ENCODE measurements around the gene ZNF132. TPM values are rescaled to one million over a fixed set of nuclear protein-coding genes. Genes with fewer than 3 reads are reported as not detected.
"Not testable (repeated sequence)": the region's sequence is repeated elsewhere in the genome, so short reads cannot be mapped to it uniquely, and the experiment has no call there.

Gene ZNF132
- 5.3 and 5.7 TPM in 2 replicates for total RNA-seq (2014; rRNA removed)
- 3.4 TPM for polyA plus RNA-seq (2012)

GRCh38 chr19:58439576-58440554, at the start of gene ZNF132:
TSS of gene ZNF132 (minus strand) at chr19:58440153. CDS start at chr19:58439821, 332 bp downstream.
- peak; percentile 99 for DNase-seq (ENCODE audit: low read depth)

DNA sequence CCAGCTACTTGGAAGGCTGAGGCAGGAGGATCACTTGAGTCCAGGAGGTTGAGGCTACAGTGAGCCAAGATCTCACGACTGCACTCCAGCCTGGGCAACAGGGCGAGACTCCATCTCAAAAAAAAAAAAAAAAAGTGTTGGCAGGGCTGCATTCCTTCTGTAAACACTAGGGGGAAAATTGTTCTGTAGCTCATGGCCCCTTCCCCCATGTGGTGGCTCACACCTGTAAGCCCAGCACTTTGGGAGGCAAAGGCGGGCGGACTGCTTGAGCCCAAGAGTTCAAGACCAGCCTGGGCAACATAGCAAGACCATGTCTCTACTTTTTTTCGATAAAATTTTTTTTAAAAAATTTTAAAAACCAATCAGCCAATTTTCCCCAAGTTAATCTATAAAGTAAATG, 44.4 kb upstream of the ZNF132 start:
- DNase-seq (ENCODE audit: low read depth), result not testable (repeated sequence)

DNA sequence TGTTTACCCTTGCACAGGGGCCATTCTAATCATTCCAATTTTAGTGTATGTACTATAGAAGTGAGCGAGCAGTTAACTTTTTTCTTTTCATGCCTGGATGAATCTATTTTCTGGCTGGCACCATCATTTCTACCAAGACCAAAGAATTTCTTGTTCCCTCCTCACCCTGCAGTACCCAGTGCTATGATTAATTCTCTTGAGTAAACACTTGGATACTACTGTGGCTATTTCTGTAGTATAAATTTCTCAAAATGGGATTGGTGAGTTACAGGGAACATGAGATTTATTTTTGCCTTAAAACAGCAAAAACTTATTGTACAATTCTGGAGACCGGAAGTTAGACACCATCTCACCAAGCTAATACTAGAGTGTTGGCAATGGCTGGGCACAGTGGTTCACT, 43.8 kb upstream of the ZNF132 start:
- no peak for DNase-seq (ENCODE audit: low read depth)

- DNase-seq (ENCODE audit: low read depth), result no peak
Measured at GRCh38 chr19:58482372-58482771, 42.4 kb upstream of the ZNF132 start.

DNA sequence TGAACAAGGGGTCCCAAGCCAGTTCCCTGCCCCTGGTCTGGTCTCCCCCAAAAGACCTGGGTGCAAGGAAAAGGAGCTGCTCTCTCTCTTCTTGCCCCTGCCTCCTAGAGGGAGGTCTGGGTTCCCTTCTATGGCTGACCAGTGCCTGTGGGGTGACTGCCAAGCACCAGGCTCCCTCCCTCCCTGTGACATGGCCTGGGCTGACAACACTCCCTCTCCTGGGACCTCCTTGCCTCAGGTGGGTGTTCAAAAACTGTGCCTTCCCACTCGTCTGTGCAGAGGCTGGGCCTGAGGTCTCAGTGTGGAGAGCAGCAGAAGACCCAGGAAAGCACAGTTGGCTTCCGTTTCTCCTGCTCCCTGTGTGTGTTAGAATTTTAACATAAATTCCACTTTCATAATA, 40.9 kb upstream of the ZNF132 start:
- no peak for DNase-seq (ENCODE audit: low read depth)

DNA sequence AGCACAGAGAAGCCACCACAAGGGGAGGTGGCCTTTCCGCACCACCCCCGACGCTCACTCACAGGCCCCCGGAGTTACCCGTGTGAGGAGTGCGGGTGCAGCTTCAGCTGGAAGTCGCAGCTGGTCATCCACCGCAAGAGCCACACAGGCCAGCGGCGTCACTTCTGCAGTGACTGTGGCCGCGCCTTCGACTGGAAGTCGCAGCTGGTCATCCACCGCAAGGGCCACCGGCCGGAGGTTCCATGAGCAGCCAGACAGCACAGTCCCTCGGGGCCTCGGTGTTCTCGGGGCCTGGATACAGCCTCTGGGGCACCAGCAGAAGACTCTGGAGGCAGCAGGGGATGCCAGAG, 40.5 kb upstream of the ZNF132 start:
- DNase-seq (ENCODE audit: low read depth), result no peak

GRCh38 chr19:58479736-58480480, 40.0 kb upstream of the ZNF132 start:
- DNase-seq (ENCODE audit: low read depth), result no peak

DNA sequence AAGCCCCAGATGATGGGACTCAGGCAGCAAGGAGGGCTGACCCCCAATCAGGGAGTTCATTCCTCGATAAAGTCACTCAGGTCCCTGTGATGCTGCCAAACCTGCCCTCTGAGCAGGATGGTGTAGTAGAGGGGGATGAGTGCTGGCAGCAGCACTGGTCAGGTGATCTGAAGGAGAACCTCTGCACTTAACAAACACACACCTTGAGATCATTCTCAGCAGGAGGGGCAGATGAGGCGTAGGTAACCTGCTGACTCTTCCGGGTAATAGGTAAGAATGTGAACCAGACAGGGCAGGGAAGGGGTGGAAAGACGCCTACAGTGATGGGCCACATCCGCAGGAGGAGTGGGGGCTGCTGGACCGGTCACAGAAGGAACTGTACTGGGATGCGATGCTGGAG, 39.4 kb upstream of the ZNF132 start:
- DNase-seq (ENCODE audit: low read depth), result no peak

DNA sequence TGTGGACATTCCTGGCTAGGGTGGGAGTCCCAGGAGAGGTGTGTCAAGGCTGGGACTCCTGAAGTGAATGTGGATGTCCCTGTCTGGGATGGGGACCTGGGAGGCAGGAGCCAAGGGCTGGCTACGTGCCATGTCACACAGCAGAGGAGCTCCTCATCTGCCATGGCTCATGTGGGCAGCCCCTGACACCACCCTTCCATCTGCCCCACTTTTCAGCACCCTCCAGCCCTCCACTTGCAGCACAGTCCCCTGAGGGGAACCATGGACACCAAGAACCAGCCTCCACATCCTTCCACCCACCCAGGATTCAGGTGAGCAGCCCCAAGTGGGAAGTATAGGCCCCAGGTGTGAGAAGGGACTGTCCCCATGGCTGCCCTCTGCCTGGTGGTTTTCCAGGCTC, 37.9 kb upstream of the ZNF132 start:
- DNase-seq (ENCODE audit: low read depth), result no peak

DNA sequence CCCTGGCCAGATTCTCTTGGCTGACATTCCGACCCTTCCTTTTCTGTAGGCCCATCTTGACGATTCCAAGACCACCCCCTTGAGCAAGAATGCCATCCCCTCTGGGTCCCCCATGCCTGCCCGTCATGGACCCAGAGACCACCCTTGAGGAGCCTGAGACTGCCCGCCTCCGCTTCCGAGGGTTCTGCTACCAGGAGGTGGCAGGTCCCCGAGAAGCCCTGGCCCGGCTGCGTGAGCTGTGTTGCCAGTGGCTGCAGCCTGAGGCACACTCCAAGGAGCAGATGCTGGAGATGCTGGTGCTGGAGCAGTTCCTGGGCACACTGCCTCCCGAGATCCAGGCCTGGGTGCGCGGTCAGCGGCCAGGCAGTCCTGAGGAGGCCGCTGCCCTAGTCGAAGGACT, 37.2 kb upstream of the ZNF132 start:
- DNase-seq (ENCODE audit: low read depth), result no peak

GRCh38 chr19:58476498-58477015, 36.6 kb upstream of the ZNF132 start:
- peak; percentile 18 for DNase-seq (ENCODE audit: low read depth)

GRCh38 chr19:58475714-58476497, 36.0 kb upstream of the ZNF132 start, which contains the start of gene ZNF446:
TSS of gene ZNF446 (plus strand) at chr19:58476352. CDS start at chr19:58477219, 867 bp downstream.
- peak; percentile 96 for DNase-seq (ENCODE audit: low read depth)

GRCh38 chr19:58474997-58475713, 35.2 kb upstream of the ZNF132 start:
- no peak for DNase-seq (ENCODE audit: low read depth)

DNA sequence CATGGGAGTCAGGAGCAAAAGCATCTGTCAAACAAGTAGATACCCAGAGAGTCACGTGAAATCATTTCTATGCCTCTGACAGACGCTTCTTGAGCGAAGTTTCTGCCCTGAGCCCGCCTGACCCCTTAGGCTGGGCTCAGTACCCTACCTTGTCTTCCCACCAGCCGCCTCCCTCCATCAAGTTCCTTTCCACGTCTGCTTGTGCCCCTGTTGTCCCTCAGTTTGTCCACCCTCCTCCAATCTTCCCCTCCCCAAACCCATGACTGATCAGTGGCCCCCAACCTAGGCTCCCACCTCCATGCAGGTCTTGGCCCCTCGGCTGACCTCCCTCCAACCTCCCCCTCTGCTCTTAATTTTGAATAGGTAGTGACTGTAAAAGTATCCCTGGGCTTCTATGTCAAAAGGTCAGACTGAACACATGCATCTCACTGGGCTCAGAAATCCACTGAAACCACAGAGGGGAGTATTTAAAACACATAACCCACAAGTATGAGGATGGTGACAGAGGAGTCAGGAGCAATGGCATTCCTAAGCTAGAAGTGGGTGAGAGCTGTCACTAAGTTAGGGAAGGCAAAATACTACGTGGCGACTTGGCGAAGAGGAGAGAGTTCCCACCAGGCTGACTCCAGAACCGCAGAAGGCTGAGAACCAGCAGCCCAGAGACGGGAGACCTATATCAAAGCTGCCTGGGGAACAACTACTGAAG, 34.5 kb upstream of the ZNF132 start:
- peak; percentile 45 for DNase-seq (ENCODE audit: low read depth)

- no peak for DNase-seq (ENCODE audit: low read depth)
Measured at GRCh38 chr19:58473775-58474174, 33.8 kb upstream of the ZNF132 start.

DNA sequence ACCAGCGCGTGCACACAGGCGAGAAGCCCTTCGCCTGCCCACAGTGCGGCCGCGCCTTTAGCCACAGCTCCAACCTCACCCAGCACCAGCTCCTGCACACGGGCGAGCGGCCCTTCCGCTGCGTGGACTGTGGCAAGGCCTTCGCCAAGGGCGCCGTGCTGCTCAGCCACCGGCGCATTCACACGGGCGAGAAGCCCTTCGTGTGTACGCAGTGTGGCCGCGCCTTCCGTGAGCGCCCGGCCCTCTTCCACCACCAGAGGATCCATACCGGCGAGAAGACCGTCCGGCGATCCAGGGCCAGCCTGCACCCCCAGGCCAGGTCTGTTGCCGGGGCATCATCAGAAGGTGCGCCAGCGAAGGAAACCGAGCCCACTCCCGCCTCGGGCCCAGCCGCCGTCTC, 31.8 kb upstream of the ZNF132 start:
- no peak for DNase-seq (ENCODE audit: low read depth)

DNA sequence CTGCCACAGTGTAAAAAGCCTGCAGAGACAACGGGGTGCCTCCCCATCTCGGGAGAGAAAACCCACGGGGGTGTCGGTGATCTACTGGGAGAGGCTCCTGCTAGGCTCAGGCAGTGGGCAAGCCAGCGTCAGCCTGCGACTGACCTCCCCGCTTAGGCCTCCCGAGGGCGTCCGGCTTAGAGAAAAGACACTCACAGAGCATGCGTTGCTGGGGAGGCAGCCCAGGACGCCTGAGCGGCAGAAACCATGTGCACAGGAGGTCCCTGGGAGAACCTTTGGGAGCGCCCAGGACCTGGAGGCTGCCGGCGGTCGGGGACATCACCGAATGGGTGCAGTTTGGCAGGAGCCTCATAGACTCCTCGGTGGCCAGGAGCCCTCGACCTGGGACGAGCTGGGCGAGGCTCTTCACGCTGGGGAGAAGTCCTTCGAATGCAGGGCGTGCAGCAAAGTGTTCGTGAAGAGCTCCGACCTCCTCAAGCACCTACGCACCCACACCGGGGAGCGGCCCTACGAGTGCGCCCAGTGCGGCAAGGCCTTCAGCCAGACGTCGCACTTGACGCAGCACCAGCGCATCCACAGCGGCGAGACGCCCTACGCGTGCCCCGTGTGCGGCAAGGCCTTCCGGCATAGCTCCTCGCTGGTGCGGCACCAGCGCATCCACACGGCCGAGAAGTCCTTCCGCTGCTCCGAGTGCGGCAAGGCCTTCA, 31.0 kb upstream of the ZNF132 start:
- DNase-seq (ENCODE audit: low read depth), result not testable (repeated sequence)

- DNase-seq (ENCODE audit: low read depth), result no peak
Measured at GRCh38 chr19:58469241-58470013, 29.5 kb upstream of the ZNF132 start.
